Measurements from ENCODE around the gene SERTM1.

SERTM1 gene

DNA sequence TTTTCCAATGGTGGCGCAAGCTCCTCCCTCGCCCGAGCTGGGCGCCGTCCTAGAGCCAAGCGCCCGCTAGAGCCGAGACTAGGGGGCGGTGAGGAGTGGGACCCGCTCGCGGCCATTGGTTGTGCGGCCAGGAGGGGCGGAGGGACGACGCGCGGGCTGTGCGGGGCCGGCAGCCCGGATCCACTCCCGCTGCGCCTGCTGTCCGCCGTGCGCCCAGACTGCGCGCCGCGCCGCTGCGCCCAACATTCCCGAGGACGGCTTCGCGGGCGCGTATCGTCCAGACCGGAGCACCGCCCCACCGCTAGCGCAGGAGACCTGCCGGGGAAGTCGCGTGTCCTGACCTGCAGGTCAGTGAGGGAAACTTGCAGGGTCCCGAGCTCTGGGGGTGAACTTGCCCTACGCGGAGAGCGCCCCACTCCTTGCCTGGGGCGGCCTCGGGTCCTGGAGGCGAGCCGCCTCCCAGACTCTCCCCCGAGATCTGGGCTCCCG lies at the start of gene SERTM1:
Gene SERTM1 (plus strand): TSS at position 183 of the 489 bp plus-strand sequence. CDS start 21,059 bp downstream, outside the sequence.
- CTCF ChIA-PET: no interaction called here
- no peak within 1 kb of the TSS for H3K27ac ChIP-seq
- DNase-seq (ENCODE audit: low spot score): peak; percentile 2
- TF ChIP-seq, protein P1, sequence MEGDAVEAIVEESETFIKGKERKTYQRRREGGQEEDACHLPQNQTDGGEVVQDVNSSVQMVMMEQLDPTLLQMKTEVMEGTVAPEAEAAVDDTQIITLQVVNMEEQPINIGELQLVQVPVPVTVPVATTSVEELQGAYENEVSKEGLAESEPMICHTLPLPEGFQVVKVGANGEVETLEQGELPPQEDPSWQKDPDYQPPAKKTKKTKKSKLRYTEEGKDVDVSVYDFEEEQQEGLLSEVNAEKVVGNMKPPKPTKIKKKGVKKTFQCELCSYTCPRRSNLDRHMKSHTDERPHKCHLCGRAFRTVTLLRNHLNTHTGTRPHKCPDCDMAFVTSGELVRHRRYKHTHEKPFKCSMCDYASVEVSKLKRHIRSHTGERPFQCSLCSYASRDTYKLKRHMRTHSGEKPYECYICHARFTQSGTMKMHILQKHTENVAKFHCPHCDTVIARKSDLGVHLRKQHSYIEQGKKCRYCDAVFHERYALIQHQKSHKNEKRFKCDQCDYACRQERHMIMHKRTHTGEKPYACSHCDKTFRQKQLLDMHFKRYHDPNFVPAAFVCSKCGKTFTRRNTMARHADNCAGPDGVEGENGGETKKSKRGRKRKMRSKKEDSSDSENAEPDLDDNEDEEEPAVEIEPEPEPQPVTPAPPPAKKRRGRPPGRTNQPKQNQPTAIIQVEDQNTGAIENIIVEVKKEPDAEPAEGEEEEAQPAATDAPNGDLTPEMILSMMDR (conservative IDR thresholded peaks at IDR 0.05; ENCODE audit: low read depth): no peak
- POLR2A ChIA-PET (ENCODE audit: low non-redundant PET): no interaction called here

GRCh38 chr13:36628377-36629056 lies 45.3 kb upstream of the SERTM1 start:
- no peak for DNase-seq (ENCODE audit: low spot score)
- H3K27ac ChIP-seq: no peak overlapping the region
- ChIA-PET CTCF (no interaction called here), POLR2A (ENCODE audit: low non-redundant PET) (no interaction called here)
- TF ChIP-seq, protein P1 (conservative IDR thresholded peaks at IDR 0.05; ENCODE audit: low read depth): no peak

- no peak overlapping the region for H3K27ac ChIP-seq
- ChIA-PET POLR2A (ENCODE audit: low non-redundant PET) (no interaction called here), CTCF (no interaction called here)
- TF ChIP-seq, protein P1 (conservative IDR thresholded peaks at IDR 0.05; ENCODE audit: low read depth): no peak
- DNase-seq (ENCODE audit: low spot score): no peak
These were observed 44.8 kb upstream of the SERTM1 start for GRCh38 chr13:36629057-36629385.

DNA sequence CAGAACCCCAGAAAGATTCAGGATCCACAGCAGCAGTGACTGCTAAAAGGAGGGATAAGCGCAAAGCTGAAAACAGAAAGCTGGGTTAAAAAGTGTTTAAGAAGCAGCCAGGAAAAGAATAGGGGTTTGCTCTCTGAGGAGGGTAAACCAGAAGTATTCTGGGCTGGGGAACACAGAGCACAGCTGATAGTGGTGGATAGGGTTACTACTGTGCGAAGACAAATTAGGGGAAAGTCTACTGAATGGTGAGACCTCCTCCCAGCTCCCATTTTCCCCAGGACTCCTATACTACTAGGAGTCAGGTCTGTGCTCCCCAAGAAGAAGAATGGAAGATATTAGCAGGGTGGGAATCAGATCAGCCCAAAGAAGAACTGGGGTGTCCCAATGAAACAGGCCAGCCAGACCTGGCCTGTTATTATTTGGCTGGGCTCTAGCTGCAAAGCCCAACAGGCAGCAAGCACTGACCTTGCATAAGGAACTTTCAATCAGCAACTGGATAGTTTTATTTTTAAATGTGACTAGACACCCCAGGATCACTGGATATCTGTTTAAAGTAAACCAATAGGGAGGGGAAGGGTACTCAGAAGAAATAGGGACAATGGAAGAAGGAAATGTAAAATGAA lies 43.5 kb upstream of the SERTM1 start:
- DNase-seq (ENCODE audit: low spot score): no peak
- H3K27ac ChIP-seq: no peak overlapping the region
- POLR2A ChIA-PET (ENCODE audit: low non-redundant PET): no interaction called here
- TF ChIP-seq, protein P1 (conservative IDR thresholded peaks at IDR 0.05; ENCODE audit: low read depth): no peak
- CTCF ChIA-PET: no interaction called here

- ChIA-PET POLR2A (ENCODE audit: low non-redundant PET) (no interaction called here), CTCF (no interaction called here)
- DNase-seq (ENCODE audit: low spot score): no peak
- no peak overlapping the region for H3K27ac ChIP-seq
- TF ChIP-seq, protein P1 (conservative IDR thresholded peaks at IDR 0.05; ENCODE audit: low read depth): no peak
These were observed 34.2 kb upstream of the SERTM1 start for GRCh38 chr13:36639610-36640009.

DNA sequence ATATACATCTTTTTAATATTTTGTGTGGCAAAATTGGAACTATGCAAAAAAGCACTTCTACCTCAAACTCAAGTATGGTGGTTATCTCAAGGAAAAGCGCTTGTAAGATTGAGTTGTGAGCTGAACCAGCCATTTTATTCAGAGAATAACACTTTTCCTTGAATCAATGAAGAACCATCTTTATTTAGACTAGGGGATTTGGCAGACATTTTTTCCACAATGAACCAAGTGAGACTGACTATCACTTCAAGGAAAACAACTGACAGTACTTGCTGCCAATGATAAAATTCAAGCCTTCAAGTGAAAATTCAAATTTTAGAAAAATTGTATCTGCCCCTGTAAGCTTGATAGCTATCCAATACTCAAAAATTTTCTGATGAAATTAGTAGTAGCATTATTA lies 23.2 kb upstream of the SERTM1 start:
- no peak overlapping the region for H3K27ac ChIP-seq
- ChIA-PET CTCF (no interaction called here), POLR2A (ENCODE audit: low non-redundant PET) (no interaction called here)
- DNase-seq (ENCODE audit: low spot score): no peak
- TF ChIP-seq, protein P1 (conservative IDR thresholded peaks at IDR 0.05; ENCODE audit: low read depth): no peak

Measured in RWPE1 (cell line).